HG03135 (cell line): ENCODE results near the gene SYF2.
"Not testable (repeated sequence)": the region's sequence is repeated elsewhere in the genome, so short reads cannot be mapped to it uniquely, and the experiment has no call there.

Experiments used
- ATAC-seq: cut with Tn5 transposase; IDR thresholded peaks from one replicate; pipeline ENCODE4 v1.9.1; 2021; ENCODE audit warnings: mild to moderate bottlenecking, moderate library complexity; ENCODE audit not compliant: unreplicated experiment

SYF2 gene

GRCh38 chr1:25208092-25208491, 24.2 kb downstream of the SYF2 start:
- no peak for ATAC-seq

GRCh38 chr1:25206201-25206600, 26.1 kb downstream of the SYF2 start:
- no peak for ATAC-seq

- ATAC-seq = no peak
Measured at GRCh38 chr1:25205786-25206185, 26.5 kb downstream of the SYF2 start.

GRCh38 chr1:25204797-25205480, 27.4 kb downstream of the SYF2 start:
- ATAC-seq = no peak

- ATAC-seq = no peak
Measured at GRCh38 chr1:25201006-25201405, 31.3 kb downstream of the SYF2 start.

- no peak for ATAC-seq
Measured at GRCh38 chr1:25199819-25200620, 32.3 kb downstream of the SYF2 start.

- no peak for ATAC-seq
Measured at GRCh38 chr1:25198663-25199252, 33.5 kb downstream of the SYF2 start.

GRCh38 chr1:25197982-25198662, 34.2 kb downstream of the SYF2 start:
- no peak for ATAC-seq

GRCh38 chr1:25197235-25197975, 34.9 kb downstream of the SYF2 start:
- no peak for ATAC-seq

GRCh38 chr1:25196830-25197229, 35.5 kb downstream of the SYF2 start:
- no peak for ATAC-seq

GRCh38 chr1:25195835-25196234, 36.5 kb downstream of the SYF2 start:
- ATAC-seq = no peak

- no peak for ATAC-seq
Measured at GRCh38 chr1:25194572-25195020, 37.7 kb downstream of the SYF2 start.

GRCh38 chr1:25194054-25194453, 38.2 kb downstream of the SYF2 start:
- ATAC-seq = no peak

- no peak for ATAC-seq
Measured at GRCh38 chr1:25193229-25193628, 39.1 kb downstream of the SYF2 start.

- ATAC-seq = no peak
Measured at GRCh38 chr1:25192154-25192553, 40.1 kb downstream of the SYF2 start.

- no peak for ATAC-seq
Measured at GRCh38 chr1:25190260-25190659, 42.0 kb downstream of the SYF2 start.

GRCh38 chr1:25187904-25188303, 44.4 kb downstream of the SYF2 start:
- not testable (repeated sequence) for ATAC-seq

- no peak for ATAC-seq
Measured at GRCh38 chr1:25187077-25187476, 45.2 kb downstream of the SYF2 start.

- no peak for ATAC-seq
Measured at GRCh38 chr1:25186161-25187007, 45.9 kb downstream of the SYF2 start.
